GM21447 (cell line): ENCODE data around the gene MAGI2.
"Not testable (repeated sequence)": the region's sequence is repeated elsewhere in the genome, so short reads cannot be mapped to it uniquely, and the experiment has no call there.

ENCODE experiments used
- ATAC-seq: cut with Tn5 transposase; IDR thresholded peaks from one replicate; pipeline ENCODE4 v1.9.1; 2021; ENCODE audit not compliant: unreplicated experiment

Gene MAGI2

DNA sequence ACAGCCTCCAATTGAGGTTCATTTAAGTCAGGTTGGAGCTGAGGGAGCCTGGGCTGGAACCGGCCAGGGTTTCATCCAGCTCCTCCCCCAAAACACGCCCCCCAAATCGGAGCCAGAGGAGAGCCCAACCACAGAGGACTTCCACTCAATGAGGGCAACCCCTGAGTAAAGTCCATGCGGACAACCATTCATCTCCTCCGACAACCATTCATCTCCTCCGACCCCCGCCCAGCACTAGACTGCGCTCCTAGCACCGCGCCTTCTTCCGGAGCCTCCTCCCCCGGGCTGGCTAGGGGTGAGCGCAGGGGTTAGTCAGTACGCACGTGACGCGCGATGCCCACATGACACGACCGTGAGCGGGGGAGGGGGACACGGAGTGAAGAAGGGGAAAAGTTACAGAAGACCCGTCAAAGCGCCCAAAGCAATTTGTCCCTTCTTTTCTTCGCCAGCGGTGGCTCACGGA is 1.4 kb downstream of the MAGI2 start:
- ATAC-seq, result no peak

- ATAC-seq, result no peak
These were observed 1.9 kb downstream of the MAGI2 start for GRCh38 chr7:79451580-79451979.

GRCh38 chr7:79442766-79443165 is 10.7 kb downstream of the MAGI2 start:
- ATAC-seq, result not testable (repeated sequence)

DNA sequence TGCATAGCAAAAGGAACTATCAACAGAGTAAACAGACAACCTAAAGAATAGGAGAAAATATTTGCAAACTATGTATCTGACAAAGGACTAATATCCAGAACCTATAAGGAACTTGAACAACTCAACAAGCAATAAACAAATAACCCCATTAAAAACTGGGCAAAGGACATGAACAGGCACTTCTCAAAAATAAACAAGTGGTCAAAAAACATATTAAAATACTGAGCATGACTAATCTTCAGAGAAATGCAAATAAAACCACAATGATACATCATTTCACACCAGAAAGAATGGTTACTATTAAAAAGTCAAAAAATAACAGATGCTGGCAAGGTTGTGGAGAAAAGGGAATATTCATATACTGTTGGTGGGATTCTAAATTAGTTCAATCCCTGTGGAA is 17.1 kb downstream of the MAGI2 start:
- no peak for ATAC-seq

DNA sequence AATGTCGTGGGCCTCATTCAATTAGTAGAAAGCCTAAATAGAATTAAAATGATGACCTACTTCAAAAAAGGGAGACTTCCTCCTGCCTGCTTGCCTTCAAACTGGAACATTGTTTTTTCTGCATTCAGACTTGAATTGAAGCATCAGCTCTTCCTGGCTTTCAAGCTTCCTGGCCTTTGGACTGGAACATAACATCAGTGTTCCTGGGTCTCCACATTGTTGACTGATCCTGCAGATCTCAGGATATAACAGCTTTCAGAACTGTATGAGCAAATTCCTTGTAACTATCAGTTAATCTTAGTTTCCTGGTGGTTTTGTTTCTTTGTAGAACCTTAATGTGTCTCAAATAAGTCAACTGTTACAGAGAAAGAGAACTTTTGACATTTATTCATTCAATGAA is 18.6 kb downstream of the MAGI2 start:
- no peak for ATAC-seq

DNA sequence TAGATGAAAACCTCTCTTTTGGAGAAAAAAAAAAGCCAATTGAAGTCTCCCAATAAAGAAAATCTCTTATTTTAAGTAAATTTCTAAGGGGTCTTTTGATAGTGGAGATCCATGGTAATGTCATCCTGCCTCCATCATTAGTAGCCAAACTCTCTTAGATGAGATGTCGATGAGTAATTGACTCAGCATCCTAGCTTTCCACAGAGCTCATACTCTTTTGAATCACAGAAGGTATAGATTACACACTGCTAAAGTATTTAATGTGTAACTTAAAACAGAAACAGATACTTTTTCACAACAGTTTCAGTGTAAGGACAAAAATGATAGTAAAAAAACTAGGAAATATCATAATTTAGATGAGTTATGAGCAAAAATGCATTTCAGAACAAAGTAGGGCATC is 19.4 kb downstream of the MAGI2 start:
- ATAC-seq, result no peak

- ATAC-seq, result no peak
These were observed 23.1 kb downstream of the MAGI2 start for GRCh38 chr7:79430391-79430790.

- ATAC-seq, result no peak
These were observed 27.8 kb downstream of the MAGI2 start for GRCh38 chr7:79425665-79426064.

DNA sequence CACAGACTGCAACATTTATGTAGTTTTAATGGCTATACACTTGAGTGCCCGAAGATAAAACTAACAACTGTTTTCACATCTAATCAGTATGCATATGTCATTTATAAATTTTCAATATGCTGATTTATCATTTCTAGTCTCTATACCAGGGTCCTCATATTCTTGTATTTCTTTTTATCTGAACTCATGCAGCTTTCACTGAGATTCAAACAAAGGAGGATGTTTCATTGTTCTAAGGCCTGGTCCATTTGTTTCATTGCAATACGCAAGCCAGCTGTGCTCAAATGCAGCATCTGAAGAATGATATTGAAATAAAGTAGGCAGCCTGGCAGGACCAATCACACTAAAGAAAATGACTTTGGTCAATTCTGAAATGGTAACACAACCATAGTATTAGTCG is 31.7 kb downstream of the MAGI2 start:
- ATAC-seq, result no peak

DNA sequence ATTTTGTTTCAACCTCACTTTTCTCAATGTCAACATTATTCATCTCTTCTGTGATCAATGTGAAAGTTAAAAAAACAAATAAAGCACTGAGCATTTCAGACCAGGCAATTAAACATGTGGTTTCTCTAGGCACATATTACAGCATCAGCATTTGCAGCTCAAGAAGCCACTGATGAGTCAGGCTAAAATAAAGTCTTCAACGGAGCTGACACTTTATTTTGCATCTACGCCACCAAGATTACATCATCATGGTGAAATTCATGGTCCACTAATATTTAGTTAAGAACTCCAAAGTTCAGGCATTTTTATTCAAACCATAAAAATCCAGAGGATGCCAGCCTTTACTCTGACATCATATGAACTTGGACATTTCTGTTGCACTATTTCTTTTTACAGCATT is 33.0 kb downstream of the MAGI2 start:
- ATAC-seq, result no peak

GRCh38 chr7:79414910-79415309 is 38.6 kb downstream of the MAGI2 start:
- ATAC-seq, result no peak

- ATAC-seq, result no peak
These were observed 40.6 kb downstream of the MAGI2 start for GRCh38 chr7:79412915-79413314.

DNA sequence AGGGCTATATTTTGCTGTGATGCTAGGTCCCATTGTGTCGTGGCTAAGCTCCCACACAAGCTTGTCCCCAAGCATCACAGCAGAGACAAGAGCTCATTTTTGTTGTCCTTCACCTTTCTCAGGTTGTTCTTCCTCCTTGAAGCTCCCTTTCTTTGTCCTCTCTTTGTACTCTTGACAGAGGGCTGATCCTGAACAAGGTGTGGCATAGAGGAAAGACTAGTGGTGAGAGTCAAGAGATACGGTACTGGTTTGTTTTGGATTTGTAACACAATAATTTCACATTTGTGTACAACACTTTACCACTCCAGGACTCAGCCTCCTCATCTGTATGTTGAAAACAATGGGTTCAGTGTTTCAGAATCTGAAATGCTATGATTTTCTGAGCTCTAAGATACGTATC is 41.0 kb downstream of the MAGI2 start:
- ATAC-seq, result no peak

- ATAC-seq, result no peak
These were observed 43.1 kb downstream of the MAGI2 start for GRCh38 chr7:79410345-79410744.

DNA sequence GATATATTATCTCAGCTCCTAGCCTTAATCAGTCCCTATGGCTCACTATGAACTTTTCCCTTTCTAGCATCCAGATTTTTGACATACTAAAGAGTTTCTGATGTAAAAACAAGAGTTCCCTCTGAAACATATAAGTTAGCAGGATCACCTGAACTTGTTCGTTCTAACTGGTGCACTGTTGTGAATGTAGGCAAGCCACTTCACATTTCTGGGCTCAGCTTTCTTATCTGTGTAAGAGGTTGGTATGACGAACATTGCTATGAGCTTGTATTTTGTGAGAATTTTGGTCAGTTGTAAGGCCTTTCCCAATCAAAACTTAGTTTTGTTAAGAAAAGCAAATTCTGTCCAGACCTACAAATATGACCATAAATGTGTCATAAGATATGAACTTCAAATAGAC is 46.1 kb downstream of the MAGI2 start:
- ATAC-seq, result no peak

GRCh38 chr7:79406371-79406770 is 47.1 kb downstream of the MAGI2 start:
- no peak for ATAC-seq

GRCh38 chr7:79405368-79405767 is 48.1 kb downstream of the MAGI2 start:
- ATAC-seq, result no peak

- ATAC-seq, result no peak
These were observed 49.6 kb downstream of the MAGI2 start for GRCh38 chr7:79403879-79404278.

DNA sequence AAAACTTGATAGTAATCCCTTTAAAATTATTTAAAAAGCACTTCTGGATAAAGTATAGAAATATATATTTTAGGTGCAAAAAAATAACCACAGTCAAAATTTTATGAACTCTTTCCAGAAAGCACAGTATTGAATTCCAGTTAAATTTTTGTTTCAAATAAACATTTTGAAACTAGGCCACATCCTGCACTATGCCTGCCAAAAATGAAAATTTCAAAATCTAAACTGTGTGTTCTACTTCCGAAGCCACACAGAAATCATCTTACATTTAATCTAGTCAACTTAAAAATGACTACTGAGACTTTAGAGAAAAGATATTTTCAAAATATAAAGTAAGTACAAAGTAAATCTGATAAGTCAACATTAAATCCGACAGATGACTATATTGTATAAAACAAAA is 50.0 kb downstream of the MAGI2 start:
- ATAC-seq, result no peak

GRCh38 chr7:79401254-79401653 is 52.2 kb downstream of the MAGI2 start:
- no peak for ATAC-seq

- ATAC-seq, result no peak
These were observed 53.2 kb downstream of the MAGI2 start for GRCh38 chr7:79400222-79400621.

DNA sequence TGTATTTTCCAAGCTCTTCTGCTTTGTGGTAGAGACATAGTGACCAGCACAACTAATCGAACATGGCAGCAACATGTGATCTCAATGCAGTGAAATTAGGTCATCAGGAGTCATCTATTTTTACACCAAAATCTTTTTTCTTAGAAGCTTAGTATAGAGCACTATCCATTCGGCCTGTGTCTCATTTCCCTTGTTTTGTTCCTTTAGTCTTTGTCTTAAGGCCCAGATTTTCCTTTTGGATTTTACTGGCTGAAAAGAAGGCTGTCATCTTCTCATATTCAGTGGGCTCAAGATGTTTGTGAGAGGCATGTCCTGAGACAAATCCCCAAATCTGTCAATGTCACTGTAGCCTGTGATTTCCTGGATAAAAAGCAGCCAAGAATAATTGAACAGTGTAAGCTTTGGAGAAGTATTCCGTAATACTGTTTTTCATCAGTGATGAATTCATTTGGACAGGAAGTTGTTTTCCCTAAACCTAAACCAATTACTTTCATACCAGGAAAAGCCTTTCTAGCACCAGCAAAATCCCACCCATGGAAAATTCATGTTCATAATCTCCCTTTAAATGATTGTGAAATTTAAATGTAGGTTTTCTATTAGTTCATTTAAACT is 55.2 kb downstream of the MAGI2 start:
- no peak for ATAC-seq

DNA sequence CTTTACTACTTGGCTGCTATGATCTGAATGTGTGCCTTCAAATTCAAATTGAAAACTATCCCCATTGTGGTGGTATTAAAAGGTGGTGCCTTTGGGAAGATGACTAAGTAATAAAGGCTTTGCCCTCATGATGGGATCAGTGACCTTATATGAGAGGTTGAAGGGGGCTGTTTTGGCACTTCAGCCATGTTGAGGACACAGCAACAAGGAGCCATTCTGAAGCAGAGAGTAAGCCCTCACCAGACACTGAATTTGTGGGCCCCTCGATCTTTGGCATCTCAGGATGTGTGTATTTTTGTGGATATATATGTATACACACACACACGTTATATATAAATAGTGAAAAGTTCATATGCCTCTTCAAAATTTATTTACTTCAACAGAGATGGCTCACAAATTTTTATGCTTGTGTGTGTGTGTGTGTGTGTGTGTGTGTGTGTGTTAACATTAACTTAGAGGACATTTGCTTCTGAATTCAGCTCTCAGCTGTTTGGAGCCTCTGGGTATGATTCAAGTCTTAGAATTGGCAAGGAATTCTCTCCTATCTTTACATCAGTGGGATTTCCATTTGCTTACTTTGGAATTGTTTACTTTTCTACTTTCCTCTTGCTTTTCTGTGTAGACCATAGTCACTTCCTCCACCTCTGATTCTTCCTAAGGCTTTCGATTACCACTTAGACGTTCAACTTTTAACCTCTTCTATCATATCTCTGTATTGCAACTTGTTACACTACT is 66.6 kb downstream of the MAGI2 start:
- ATAC-seq, result no peak
